A673 (cell line): ENCODE results near the gene TDG. TPM values are rescaled to one million over a fixed set of nuclear protein-coding genes. Genes with fewer than 3 reads are reported as not detected.

Experiments used
- BruUV-seq: library from RNA; stranded (reverse); fragments of 400-500 nt; replicated peaks from 2 replicates; lab custom pipeline; 2021; lab: Mats Ljungman, UMichigan
- CTCF ChIA-PET: fragments of 300-600 bp; sonication (Branson Sonifier 250); formaldehyde crosslinking; loops from one replicate; lab custom pipeline; 2022; ENCODE audit warnings: antibody characterized with exemption; lab: Charles Lee
- POLR2A ChIA-PET: fragments of 300-600 bp; sonication (Branson Sonifier 250); formaldehyde crosslinking; loops from one replicate; lab custom pipeline; 2022; ENCODE audit warnings: antibody characterized with exemption; ENCODE audit not compliant: low non-redundant PET; lab: Charles Lee
- DNase-seq: peaks from one replicate; pipeline ENCODE4 v3.0.0-alpha.2; 2015; ENCODE audit warnings: low spot score
- H3K27ac ChIP-seq: fragments of 200-600 bp; sonication (generic); 2 replicates; pipeline ENCODE4 v1.5.1; 2016; ENCODE audit warnings: mixed run types, low read depth, mild to moderate bottlenecking, mixed read lengths, antibody characterized with exemption, low read length; ENCODE audit not compliant: poor library complexity, severe bottlenecking
- H3K27me3 ChIP-seq: fragments of 200-600 bp; sonication (generic); replicated peaks from 2 replicates; pipeline ENCODE4 v1.6.1; 2017; ENCODE audit warnings: mixed run types, low read depth, mild to moderate bottlenecking, mixed read lengths, antibody characterized with exemption, low read length; ENCODE audit not compliant: insufficient read depth, poor library complexity
- H3K36me3 ChIP-seq: fragments of 200-600 bp; sonication (generic); 2 replicates; pipeline ENCODE4 v1.6.1; 2016; ENCODE audit warnings: mixed run types, mild to moderate bottlenecking, mixed read lengths, antibody characterized with exemption, low read length; ENCODE audit not compliant: insufficient read depth, poor library complexity, severe bottlenecking
- H3K4me1 ChIP-seq: fragments of 200-600 bp; sonication (generic); 2 replicates; pipeline ENCODE4 v1.6.1; 2017; ENCODE audit warnings: mixed run types, mild to moderate bottlenecking, mixed read lengths, antibody characterized with exemption, low read length; ENCODE audit not compliant: insufficient read depth, poor library complexity, severe bottlenecking
- H3K4me3 ChIP-seq: fragments of 200-600 bp; sonication (generic); 2 replicates; pipeline ENCODE4 v1.5.1; 2016; ENCODE audit warnings: low read depth, mixed run types, mild to moderate bottlenecking, mixed read lengths, low read length; ENCODE audit not compliant: poor library complexity, severe bottlenecking
- H3K9me3 ChIP-seq: fragments of 200-600 bp; sonication (generic); 2 replicates; pipeline ENCODE4 v1.6.1; 2016; ENCODE audit warnings: mixed run types, low read depth, mild to moderate bottlenecking, mixed read lengths, antibody characterized with exemption, low read length; ENCODE audit not compliant: poor library complexity, severe bottlenecking
- EZH2 ChIP-seq: fragments of 200-600 bp; sonication (generic); IDR thresholded peaks from 2 replicates; pipeline ENCODE4 v1.6.1; 2017; ENCODE audit warnings: borderline replicate concordance, low read depth, mild to moderate bottlenecking, mixed read lengths, antibody characterized with exemption, low read length; ENCODE audit not compliant: poor library complexity, severe bottlenecking
- intact Hi-C: fragments of 100-400 bp; cut with micrococcal nuclease; formaldehyde crosslinking; loops from one replicate; pipeline ENCODE4 v1.10.0; 2022; ENCODE audit not compliant: unreplicated experiment
- total RNA-seq: library from RNA; stranded (reverse); gene quantifications from 2 replicates; pipeline ENCODE4 v1.2.3, GENCODE V29; 2021
- TF ChIP-seq, protein P1 (sequence below): fragments of 300-800, 200-600 bp; sonication (generic); conservative IDR thresholded peaks from 2 replicates; pipeline ENCODE4 v1.5.1; 2017; ENCODE audit warnings: low read depth, mild to moderate bottlenecking, antibody characterized with exemption, low read length, moderate library complexity, mixed read lengths

TDG gene
- total RNA-seq, 1 experiment from 2014 or later, result 59.4 TPM

DNA sequence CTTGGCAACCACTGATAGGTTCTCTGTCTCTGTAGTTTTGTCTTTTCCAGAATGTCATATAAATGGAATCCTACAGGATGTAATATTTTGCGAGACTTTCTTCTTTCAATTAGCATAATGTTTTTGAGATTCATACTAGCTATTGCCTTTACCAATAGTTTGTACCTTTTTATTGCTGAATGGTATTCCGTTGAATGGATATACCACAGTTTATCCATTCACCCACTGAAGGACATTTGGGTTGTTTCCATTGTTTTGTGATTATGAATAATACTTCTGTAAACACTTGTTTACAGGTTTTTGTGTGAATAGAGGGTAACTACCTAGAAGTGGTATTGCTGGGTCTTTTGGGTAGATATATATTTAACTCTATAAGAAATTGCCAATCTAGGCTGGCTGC, 58.0 kb downstream of the TDG start:
- Histone ChIP-seq H3K4me1 (no peaks in the 10 kb centered on the region), H3K27me3 (peaks cover 13% of the 10 kb centered on the region)
- no peak for TF ChIP-seq EZH2
- TF ChIP-seq, protein P1, sequence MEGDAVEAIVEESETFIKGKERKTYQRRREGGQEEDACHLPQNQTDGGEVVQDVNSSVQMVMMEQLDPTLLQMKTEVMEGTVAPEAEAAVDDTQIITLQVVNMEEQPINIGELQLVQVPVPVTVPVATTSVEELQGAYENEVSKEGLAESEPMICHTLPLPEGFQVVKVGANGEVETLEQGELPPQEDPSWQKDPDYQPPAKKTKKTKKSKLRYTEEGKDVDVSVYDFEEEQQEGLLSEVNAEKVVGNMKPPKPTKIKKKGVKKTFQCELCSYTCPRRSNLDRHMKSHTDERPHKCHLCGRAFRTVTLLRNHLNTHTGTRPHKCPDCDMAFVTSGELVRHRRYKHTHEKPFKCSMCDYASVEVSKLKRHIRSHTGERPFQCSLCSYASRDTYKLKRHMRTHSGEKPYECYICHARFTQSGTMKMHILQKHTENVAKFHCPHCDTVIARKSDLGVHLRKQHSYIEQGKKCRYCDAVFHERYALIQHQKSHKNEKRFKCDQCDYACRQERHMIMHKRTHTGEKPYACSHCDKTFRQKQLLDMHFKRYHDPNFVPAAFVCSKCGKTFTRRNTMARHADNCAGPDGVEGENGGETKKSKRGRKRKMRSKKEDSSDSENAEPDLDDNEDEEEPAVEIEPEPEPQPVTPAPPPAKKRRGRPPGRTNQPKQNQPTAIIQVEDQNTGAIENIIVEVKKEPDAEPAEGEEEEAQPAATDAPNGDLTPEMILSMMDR, result no peak

DNA sequence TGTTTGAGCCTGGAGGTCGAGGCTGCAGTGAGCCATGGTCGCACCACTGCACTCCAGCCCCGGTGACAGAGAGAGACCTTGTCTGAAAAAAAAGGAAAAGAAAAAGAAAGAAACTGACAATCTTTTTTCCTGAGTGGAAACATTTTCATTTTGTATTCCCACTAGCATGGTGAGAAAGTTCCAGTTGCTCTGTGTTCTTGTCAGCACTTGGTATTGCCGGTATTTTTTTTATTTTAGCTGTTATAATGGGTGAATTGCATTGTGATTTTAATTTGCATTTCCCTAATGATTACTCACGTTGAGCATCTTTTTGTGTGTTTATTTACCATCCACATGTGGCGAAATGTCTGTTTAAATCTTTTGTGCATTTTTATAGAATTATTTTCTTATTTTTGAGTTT, 58.7 kb downstream of the TDG start:
- Histone ChIP-seq H3K36me3 (no peaks in the 10 kb centered on the region), H3K4me1 (no peaks in the 10 kb centered on the region), H3K9me3 (peaks cover 10% of the 10 kb centered on the region), H3K4me3 (no peak overlapping the region), H3K27ac (no peak overlapping the region), H3K27me3 (peaks cover 13% of the 10 kb centered on the region)
- no TSS peak for BruUV-seq
- ChIA-PET CTCF (no interaction called here), POLR2A (no interaction called here)
- intact Hi-C loops, result no loop called here
- TF ChIP-seq, protein P1, result no peak
- TF ChIP-seq EZH2, result no peak
- DNase-seq, result no peak

More for the DNA sequence above, 58.0 kb downstream of the TDG start:
- peaks cover 10% of the 10 kb centered on the region for H3K9me3 ChIP-seq
- POLR2A ChIA-PET, result no interaction called here
- no peaks in the 10 kb centered on the region for H3K36me3 ChIP-seq
- no peak for DNase-seq
- no peak overlapping the region for H3K27ac ChIP-seq
- BruUV-seq, result no TSS peak
- intact Hi-C loops, result no loop called here
- no peak overlapping the region for H3K4me3 ChIP-seq
- CTCF ChIA-PET, result no interaction called here

DNA sequence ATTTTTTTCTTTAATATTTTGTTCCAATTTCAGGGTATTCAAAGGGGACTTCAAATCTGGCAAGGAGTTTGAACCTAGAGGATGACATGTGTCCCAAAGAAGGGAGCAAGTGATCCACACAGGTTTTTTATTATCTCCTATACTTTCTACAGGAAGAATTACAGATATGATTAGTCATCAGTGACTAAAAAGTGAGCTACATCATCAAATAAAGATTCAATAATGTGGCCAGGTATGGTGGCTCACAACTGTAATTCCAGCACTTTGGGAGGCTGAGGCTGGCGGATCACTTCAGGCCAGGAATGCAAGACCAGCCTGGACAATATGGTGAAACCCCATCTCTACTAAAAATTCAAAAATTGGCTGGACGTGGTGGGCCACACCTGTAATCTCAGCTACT, 60.1 kb downstream of the TDG start:
- no peak overlapping the region for H3K4me3 ChIP-seq
- H3K4me1 ChIP-seq, result no peaks in the 10 kb centered on the region
- H3K36me3 ChIP-seq, result no peaks in the 10 kb centered on the region
- intact Hi-C loops, result no loop called here
- CTCF ChIA-PET, result no interaction called here
- POLR2A ChIA-PET, result no interaction called here
- TF ChIP-seq EZH2, result no peak
- TF ChIP-seq, protein P1, result no peak
- H3K27ac ChIP-seq, result no peak overlapping the region
- no peak for DNase-seq
- BruUV-seq, result no TSS peak
- H3K9me3 ChIP-seq, result peaks cover 10% of the 10 kb centered on the region
- H3K27me3 ChIP-seq, result peaks cover 13% of the 10 kb centered on the region
